ELR (cell line): ENCODE results near the gene GALNT9.
A peak's percentile ranks its signal among the peaks of the same experiment; 100 is the strongest.
"Not testable (repeated sequence)": the region's sequence is repeated elsewhere in the genome, so short reads cannot be mapped to it uniquely, and the experiment has no call there.

Source experiments
- DNase-seq: peaks from one replicate; pipeline ENCODE4 v3.0.0-alpha.2; 2015; ENCODE audit warnings: low read depth

Gene GALNT9

GRCh38 chr12:132358241-132359225 is 29.1 kb upstream of the GALNT9 start:
- DNase-seq: not testable (repeated sequence)

- DNase-seq: no peak
Measured at GRCh38 chr12:132357623-132358186, 28.3 kb upstream of the GALNT9 start.

GRCh38 chr12:132356691-132357622 is 27.6 kb upstream of the GALNT9 start:
- peak; percentile 73 for DNase-seq

GRCh38 chr12:132355742-132356681 is 26.6 kb upstream of the GALNT9 start:
- no peak for DNase-seq

GRCh38 chr12:132354982-132355680 is 25.7 kb upstream of the GALNT9 start:
- no peak for DNase-seq

- no peak for DNase-seq
Measured at GRCh38 chr12:132354211-132354981, 25.0 kb upstream of the GALNT9 start.

GRCh38 chr12:132353811-132354210 is 24.4 kb upstream of the GALNT9 start:
- DNase-seq: no peak

- DNase-seq: no peak
Measured at GRCh38 chr12:132352896-132353800, 23.8 kb upstream of the GALNT9 start.

GRCh38 chr12:132351751-132352495 is 22.5 kb upstream of the GALNT9 start:
- no peak for DNase-seq

GRCh38 chr12:132349501-132350131 is 20.2 kb upstream of the GALNT9 start:
- no peak for DNase-seq

- DNase-seq: no peak
Measured at GRCh38 chr12:132348176-132348575, 18.8 kb upstream of the GALNT9 start.

- no peak for DNase-seq
Measured at GRCh38 chr12:132347176-132347855, 17.9 kb upstream of the GALNT9 start.

- DNase-seq: no peak
Measured at GRCh38 chr12:132346471-132347175, 17.2 kb upstream of the GALNT9 start.

- DNase-seq: no peak
Measured at GRCh38 chr12:132345561-132346200, 16.3 kb upstream of the GALNT9 start.

- no peak for DNase-seq
Measured at GRCh38 chr12:132345126-132345525, 15.7 kb upstream of the GALNT9 start.

- no peak for DNase-seq
Measured at GRCh38 chr12:132344601-132345000, 15.2 kb upstream of the GALNT9 start.
